H54 (cell line): ENCODE data around the gene CTSK.

Experiments used
- DNase-seq: peaks from one replicate; pipeline ENCODE4 v3.0.0; 2011; ENCODE audit warnings: low spot score, mixed read lengths; ENCODE audit not compliant: insufficient read length
- FAIRE-seq: peaks from 3 replicates; lab custom pipeline; 2011; peaks lifted over from hg19 to GRCh38; lab: Jason Lieb, UNC
- POLR2A ChIP-seq: IDR thresholded peaks from 2 replicates; pipeline ENCODE4 v1.6.1; 2011; ENCODE audit warnings: low read depth, mild to moderate bottlenecking, low read length

CTSK gene

GRCh38 chr1:150761801-150762200 is 46.3 kb downstream of the CTSK start:
- DNase-seq (no peak), FAIRE-seq (no peak)
- TF ChIP-seq POLR2A: no peak

- FAIRE-seq (no peak), DNase-seq (no peak)
- TF ChIP-seq POLR2A: no peak
These were observed 48.0 kb downstream of the CTSK start for GRCh38 chr1:150760013-150760412.

GRCh38 chr1:150753416-150753815 is 54.6 kb downstream of the CTSK start:
- DNase-seq (no peak), FAIRE-seq (no peak)
- TF ChIP-seq POLR2A: no peak

- FAIRE-seq (no peak), DNase-seq (no peak)
- no peak for TF ChIP-seq POLR2A
These were observed 56.6 kb downstream of the CTSK start for GRCh38 chr1:150751443-150751842.

GRCh38 chr1:150749720-150750311 is 58.2 kb downstream of the CTSK start:
- DNase-seq (no peak), FAIRE-seq (no peak)
- TF ChIP-seq POLR2A: no peak

GRCh38 chr1:150748878-150749719 is 59.0 kb downstream of the CTSK start:
- FAIRE-seq (no peak), DNase-seq (no peak)

More at GRCh38 chr1:150748878-150749719, 59.0 kb downstream of the CTSK start:
- TF ChIP-seq POLR2A: no peak
